Measurements from ENCODE around the gene ESR1. TPM values are rescaled to one million over a fixed set of nuclear protein-coding genes. Genes with fewer than 3 reads are reported as not detected.

The ESR1 gene
- polyA plus RNA-seq, 1 donor (not counting 4 experiments of a cell fraction or from before 2014, with no cell fraction given) = 0.22 TPM

DNA sequence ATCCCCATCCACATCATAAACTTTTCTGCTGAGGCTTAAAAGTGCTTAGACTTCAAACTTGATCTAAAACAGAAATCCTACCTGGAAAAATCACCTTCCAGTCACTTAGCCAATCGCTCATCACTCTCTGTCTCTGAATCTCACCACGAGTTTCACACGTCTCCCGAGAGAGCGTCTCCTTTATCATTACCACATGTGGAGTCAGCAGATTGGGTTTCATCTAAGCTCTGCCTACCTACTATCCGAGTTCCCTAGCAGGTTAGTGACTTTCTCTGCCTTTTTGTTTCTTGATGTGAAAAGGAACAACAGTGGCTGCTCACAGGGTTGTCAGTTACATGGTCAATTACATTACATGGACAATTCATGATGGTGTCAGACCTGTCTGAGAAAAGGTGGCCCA lies 286.2 kb downstream of the ESR1 start:
- Histone ChIP-seq H3K27ac (ENCODE audit: control insufficient read depth, insufficient read depth, low read length) (no peak overlapping the region), H2AFZ (ENCODE audit: control insufficient read depth, low read length) (no peak overlapping the region), H3K9me1 (ENCODE audit: control insufficient read depth, extremely low read depth, insufficient read depth, low read length) (no peaks in the 10 kb centered on the region), H3K79me2 (ENCODE audit: control insufficient read depth, insufficient read depth, low read length) (no peaks in the 10 kb centered on the region), H3K27me3 (ENCODE audit: control insufficient read depth, extremely low read depth, insufficient read depth, low read length) (no peaks in the 10 kb centered on the region), H3K36me3 (ENCODE audit: control insufficient read depth in 2 of 2, extremely low read depth in 1 of 2, insufficient read depth in 2 of 2, low read length in 2 of 2) (no peaks in the 10 kb centered on the region), H3K9me3 (ENCODE audit: control insufficient read depth, low read depth, low read length) (no peaks in the 10 kb centered on the region), H3K4me1 (ENCODE audit: control insufficient read depth, extremely low read depth, insufficient read depth, low read length) (peaks cover 65% of the 10 kb centered on the region), H4K20me1 (ENCODE audit: control insufficient read depth, extremely low read depth, insufficient read depth, low read length) (no peaks in the 10 kb centered on the region), H3K4me3 (ENCODE audit: control insufficient read depth in 2 of 3, extremely low read depth in 1 of 3, insufficient read depth in 2 of 3, low read depth in 1 of 3, low read length in 3 of 3) (no peak overlapping the region), H3K4me2 (ENCODE audit: control insufficient read depth, extremely low read depth, insufficient read depth, low read depth, low read length) (no peak overlapping the region), H3K9ac (ENCODE audit: control insufficient read depth, extremely low read depth, insufficient read depth, low read length) (no peak overlapping the region)
- no peak for TF ChIP-seq EZH2 (IDR thresholded peaks at IDR 0.05; ENCODE audit: low read length)
- dilution Hi-C loops (cut with MboI; ENCODE audit: extremely low pct_ligation_motif_present, low sequenced_read_pairs) = no loop called here
- DNase-seq (ENCODE audit: low read depth, low spot score) (no peak), FAIRE-seq (no peak)

- Histone ChIP-seq H3K27ac (ENCODE audit: control insufficient read depth, insufficient read depth, low read length) (peak overlapping the region; percentile 76), H2AFZ (ENCODE audit: control insufficient read depth, low read length) (no peak overlapping the region), H4K20me1 (ENCODE audit: control insufficient read depth, extremely low read depth, insufficient read depth, low read length) (no peaks in the 10 kb centered on the region), H3K36me3 (ENCODE audit: control insufficient read depth in 2 of 2, extremely low read depth in 1 of 2, insufficient read depth in 2 of 2, low read length in 2 of 2) (no peaks in the 10 kb centered on the region), H3K4me3 (ENCODE audit: control insufficient read depth in 2 of 3, extremely low read depth in 1 of 3, insufficient read depth in 2 of 3, low read depth in 1 of 3, low read length in 3 of 3) (no peak overlapping the region), H3K79me2 (ENCODE audit: control insufficient read depth, insufficient read depth, low read length) (no peaks in the 10 kb centered on the region), H3K9me1 (ENCODE audit: control insufficient read depth, extremely low read depth, insufficient read depth, low read length) (no peaks in the 10 kb centered on the region), H3K4me1 (ENCODE audit: control insufficient read depth, extremely low read depth, insufficient read depth, low read length) (peaks cover 65% of the 10 kb centered on the region), H3K4me2 (ENCODE audit: control insufficient read depth, extremely low read depth, insufficient read depth, low read depth, low read length) (no peak overlapping the region), H3K9me3 (ENCODE audit: control insufficient read depth, low read depth, low read length) (no peaks in the 10 kb centered on the region), H3K27me3 (ENCODE audit: control insufficient read depth, extremely low read depth, insufficient read depth, low read length) (no peaks in the 10 kb centered on the region), H3K9ac (ENCODE audit: control insufficient read depth, extremely low read depth, insufficient read depth, low read length) (no peak overlapping the region)
- TF ChIP-seq EZH2 (IDR thresholded peaks at IDR 0.05; ENCODE audit: low read length) = no peak
- TF ChIP-seq CTCF (optimal IDR thresholded peaks at IDR 0.05 in 1 of 3, IDR thresholded peaks at IDR 0.05 in 1 of 3, conservative IDR thresholded peaks at IDR 0.05 in 1 of 3; ENCODE audit: extremely low read depth in 1 of 3, insufficient read depth in 2 of 3, low read length in 3 of 3) = no peak
- FAIRE-seq = no peak
- DNase-seq (ENCODE audit: low read depth, low spot score) = no peak
- dilution Hi-C loops (cut with MboI; ENCODE audit: extremely low pct_ligation_motif_present, low sequenced_read_pairs) = no loop called here
Measured at GRCh38 chr6:152094276-152094675, 286.8 kb downstream of the ESR1 start.

DNA sequence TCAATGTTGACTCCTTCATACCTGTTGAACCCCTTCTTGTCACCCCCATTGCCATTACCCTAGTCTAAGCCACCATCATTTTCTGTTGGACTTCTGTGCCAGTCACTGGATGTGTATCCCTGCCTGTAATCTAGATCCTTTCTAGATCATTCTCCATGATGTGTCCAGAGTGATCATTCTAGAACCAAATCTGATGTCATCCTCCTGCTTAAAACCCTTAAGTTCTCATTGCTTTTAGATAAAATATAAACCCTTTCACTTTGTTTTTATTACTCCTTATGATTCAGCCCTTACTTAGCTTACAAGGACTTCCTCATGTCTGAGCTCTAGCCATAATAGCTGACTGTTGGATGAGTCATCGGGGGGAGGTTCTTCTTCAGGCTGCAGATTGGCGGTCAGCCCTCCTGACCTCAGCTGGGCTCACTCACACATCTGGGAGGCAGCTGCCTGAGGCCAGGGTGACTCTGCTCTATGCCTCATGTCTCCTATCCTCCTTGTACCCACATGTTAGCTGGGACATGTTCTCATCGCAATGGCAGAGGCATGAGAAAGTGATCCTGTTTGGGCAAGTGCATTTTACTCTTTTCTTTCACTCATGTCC lies 287.6 kb downstream of the ESR1 start:
- Histone ChIP-seq H3K4me2 (ENCODE audit: control insufficient read depth, extremely low read depth, insufficient read depth, low read depth, low read length) (peak overlapping the region; percentile 35), H4K20me1 (ENCODE audit: control insufficient read depth, extremely low read depth, insufficient read depth, low read length) (no peaks in the 10 kb centered on the region), H3K9me3 (ENCODE audit: control insufficient read depth, low read depth, low read length) (no peaks in the 10 kb centered on the region), H3K27me3 (ENCODE audit: control insufficient read depth, extremely low read depth, insufficient read depth, low read length) (no peaks in the 10 kb centered on the region), H3K9me1 (ENCODE audit: control insufficient read depth, extremely low read depth, insufficient read depth, low read length) (no peaks in the 10 kb centered on the region), H3K4me3 (ENCODE audit: control insufficient read depth in 2 of 3, extremely low read depth in 1 of 3, insufficient read depth in 2 of 3, low read depth in 1 of 3, low read length in 3 of 3) (no peak overlapping the region), H3K27ac (ENCODE audit: control insufficient read depth, insufficient read depth, low read length) (peak overlapping the region; percentile 83), H2AFZ (ENCODE audit: control insufficient read depth, low read length) (no peak overlapping the region), H3K79me2 (ENCODE audit: control insufficient read depth, insufficient read depth, low read length) (no peaks in the 10 kb centered on the region), H3K9ac (ENCODE audit: control insufficient read depth, extremely low read depth, insufficient read depth, low read length) (no peak overlapping the region), H3K36me3 (ENCODE audit: control insufficient read depth in 2 of 2, extremely low read depth in 1 of 2, insufficient read depth in 2 of 2, low read length in 2 of 2) (no peaks in the 10 kb centered on the region), H3K4me1 (ENCODE audit: control insufficient read depth, extremely low read depth, insufficient read depth, low read length) (peaks cover 68% of the 10 kb centered on the region)
- dilution Hi-C loops (cut with MboI; ENCODE audit: extremely low pct_ligation_motif_present, low sequenced_read_pairs) = no loop called here
- no peak for TF ChIP-seq CTCF (optimal IDR thresholded peaks at IDR 0.05 in 1 of 3, IDR thresholded peaks at IDR 0.05 in 1 of 3, conservative IDR thresholded peaks at IDR 0.05 in 1 of 3; ENCODE audit: extremely low read depth in 1 of 3, insufficient read depth in 2 of 3, low read length in 3 of 3)
- TF ChIP-seq EZH2 (IDR thresholded peaks at IDR 0.05; ENCODE audit: low read length) = no peak
- peak; percentile 99 for FAIRE-seq
- peak; percentile 99 for DNase-seq (ENCODE audit: low read depth, low spot score)

Measured in keratinocyte (primary cell).